K562 (cell line): ENCODE measurements around the gene FXYD1.
A peak's percentile ranks its signal among the peaks of the same experiment; 100 is the strongest.

Experiments
- ARNT ChIP-seq, 2 experiments: fragments of 450-650 bp; IDR thresholded peaks; 2 replicates each; pipeline ENCODE4 v1.6.1; 2016; ENCODE audit warnings: mild to moderate bottlenecking in 1 of 2
- BHLHE40 ChIP-seq: IDR thresholded peaks from 2 replicates; pipeline ENCODE4 v1.6.1; 2011; ENCODE audit warnings: low read length, improper control_type of control experiment
- GABPA ChIP-seq: fragments of 200-800 bp; sonication (Bioruptor generic); conservative IDR thresholded peaks from 2 replicates; pipeline ENCODE4 v1.6.1; 2016; ENCODE audit warnings: low read depth, missing genetic modification characterization, missing compliant biosample characterization
- GABPB2 ChIP-seq: fragments of 250-450 bp; sonication (Bioruptor Pico); conservative IDR thresholded peaks from 2 replicates; pipeline ENCODE4 v1.5.1; 2021; ENCODE audit warnings: mild to moderate bottlenecking
- POLR2A ChIP-seq: fragments of 450-650 bp; conservative IDR thresholded peaks from 2 replicates; pipeline ENCODE4 v1.6.1; 2016
- POLR2AphosphoS5 ChIP-seq: IDR thresholded peaks from 2 replicates; pipeline ENCODE4 v1.6.1; 2011; ENCODE audit warnings: mild to moderate bottlenecking, low read depth, low read length, moderate library complexity; ENCODE audit not compliant: control insufficient read depth, insufficient read depth
- RBM25 ChIP-seq: fragments of 200-400 bp; formaldehyde crosslinking; IDR thresholded peaks from 2 replicates; pipeline ENCODE4 v1.6.1; 2018; ENCODE audit warnings: low read length, low read depth, moderate library complexity; ENCODE audit not compliant: severe bottlenecking
- SMARCE1 ChIP-seq: fragments of 450-650 bp; IDR thresholded peaks from 2 replicates; pipeline ENCODE4 v1.7.1; 2016; ENCODE audit warnings: mild to moderate bottlenecking
- TAF15 ChIP-seq: fragments of 200-400 bp; formaldehyde crosslinking; IDR thresholded peaks from 2 replicates; pipeline ENCODE4 v1.6.1; 2017; ENCODE audit warnings: mild to moderate bottlenecking, low read depth, low read length, moderate library complexity
- TF ChIP-seq, protein P1 (sequence below): fragments of 450-650 bp; conservative IDR thresholded peaks from 2 replicates; pipeline ENCODE4 v1.6.1; 2016; ENCODE audit warnings: missing genetic modification characterization, low read depth, mild to moderate bottlenecking, control low read depth, missing compliant biosample characterization
- TF ChIP-seq, protein P2 (sequence below), 3 experiments: IDR thresholded peaks in 2 of 3; conservative IDR thresholded peaks in 1 of 3; 2 replicates each; pipeline ENCODE4 v1.5.1; 2011 to 2012; ENCODE audit warnings: low read length in 3 of 3, mild to moderate bottlenecking in 3 of 3, control low read depth in 2 of 3, improper control_type of control experiment in 1 of 3, inconsistent platforms in 1 of 3, low read depth in 1 of 3, mixed read lengths in 1 of 3, moderate library complexity in 1 of 3; ENCODE audit not compliant: insufficient read depth in 2 of 3
- TF ChIP-seq, protein P3 (sequence below), 2 experiments: fragments of 450-650 bp in 1 of 2; sonication (generic) in 1 of 2; formaldehyde crosslinking in 1 of 2; IDR thresholded peaks in 1 of 2; conservative IDR thresholded peaks in 1 of 2; 2 replicates each; pipeline versions ENCODE4 v1.6.1 to v1.8.1; 2016 to 2023; ENCODE audit warnings: mild to moderate bottlenecking in 2 of 2, moderate library complexity in 2 of 2, inconsistent platforms in 1 of 2, missing genetic modification reagents in 1 of 2

DNA sequence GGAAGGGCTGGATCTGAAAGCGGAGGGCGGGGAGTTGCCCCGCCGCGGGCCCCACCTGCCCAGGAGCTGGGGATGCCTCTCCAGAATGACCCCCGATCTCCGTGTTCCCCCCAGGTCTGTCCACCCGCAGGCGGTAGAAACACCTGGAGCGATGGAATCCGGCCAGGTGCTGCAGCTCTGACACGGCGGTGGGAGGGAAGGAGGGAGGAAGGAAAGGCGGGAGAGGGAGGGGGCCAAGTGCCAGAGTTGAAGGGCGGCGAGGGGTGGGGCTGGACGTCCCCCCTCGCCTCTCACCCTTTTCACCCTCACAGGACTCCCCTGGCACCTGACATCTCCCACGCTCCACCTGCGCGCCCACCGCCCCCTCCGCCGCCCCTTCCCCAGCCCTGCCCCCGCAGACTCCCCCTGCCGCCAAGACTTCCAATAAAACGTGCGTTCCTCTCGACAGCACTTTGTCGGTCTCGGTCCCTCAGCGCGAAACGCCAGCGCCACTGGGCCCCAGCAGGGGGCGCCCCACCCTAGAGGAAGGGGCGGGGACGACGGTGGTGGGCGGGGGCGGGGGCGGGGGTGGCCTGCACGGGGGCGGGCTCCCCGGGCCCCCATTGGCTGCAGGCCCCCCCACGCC is 4.1 kb downstream of the FXYD1 start:
- TF ChIP-seq BHLHE40, result 0 out of 2 replicates have a peak, but pooled peaks have one; percentile 35
- TF ChIP-seq, protein P1, sequence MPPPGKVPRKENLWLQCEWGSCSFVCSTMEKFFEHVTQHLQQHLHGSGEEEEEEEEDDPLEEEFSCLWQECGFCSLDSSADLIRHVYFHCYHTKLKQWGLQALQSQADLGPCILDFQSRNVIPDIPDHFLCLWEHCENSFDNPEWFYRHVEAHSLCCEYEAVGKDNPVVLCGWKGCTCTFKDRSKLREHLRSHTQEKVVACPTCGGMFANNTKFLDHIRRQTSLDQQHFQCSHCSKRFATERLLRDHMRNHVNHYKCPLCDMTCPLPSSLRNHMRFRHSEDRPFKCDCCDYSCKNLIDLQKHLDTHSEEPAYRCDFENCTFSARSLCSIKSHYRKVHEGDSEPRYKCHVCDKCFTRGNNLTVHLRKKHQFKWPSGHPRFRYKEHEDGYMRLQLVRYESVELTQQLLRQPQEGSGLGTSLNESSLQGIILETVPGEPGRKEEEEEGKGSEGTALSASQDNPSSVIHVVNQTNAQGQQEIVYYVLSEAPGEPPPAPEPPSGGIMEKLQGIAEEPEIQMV (tag), result no peak
- no peak for TF ChIP-seq POLR2A
- no peak for TF ChIP-seq SMARCE1
- no peak for TF ChIP-seq GABPB2
- no peak for TF ChIP-seq TAF15
- TF ChIP-seq GABPA (tag), result 0 out of 2 replicates have a peak, but pooled peaks have one; percentile 10
- TF ChIP-seq RBM25, result no peak
- TF ChIP-seq POLR2AphosphoS5, result no peak
- TF ChIP-seq, protein P2, sequence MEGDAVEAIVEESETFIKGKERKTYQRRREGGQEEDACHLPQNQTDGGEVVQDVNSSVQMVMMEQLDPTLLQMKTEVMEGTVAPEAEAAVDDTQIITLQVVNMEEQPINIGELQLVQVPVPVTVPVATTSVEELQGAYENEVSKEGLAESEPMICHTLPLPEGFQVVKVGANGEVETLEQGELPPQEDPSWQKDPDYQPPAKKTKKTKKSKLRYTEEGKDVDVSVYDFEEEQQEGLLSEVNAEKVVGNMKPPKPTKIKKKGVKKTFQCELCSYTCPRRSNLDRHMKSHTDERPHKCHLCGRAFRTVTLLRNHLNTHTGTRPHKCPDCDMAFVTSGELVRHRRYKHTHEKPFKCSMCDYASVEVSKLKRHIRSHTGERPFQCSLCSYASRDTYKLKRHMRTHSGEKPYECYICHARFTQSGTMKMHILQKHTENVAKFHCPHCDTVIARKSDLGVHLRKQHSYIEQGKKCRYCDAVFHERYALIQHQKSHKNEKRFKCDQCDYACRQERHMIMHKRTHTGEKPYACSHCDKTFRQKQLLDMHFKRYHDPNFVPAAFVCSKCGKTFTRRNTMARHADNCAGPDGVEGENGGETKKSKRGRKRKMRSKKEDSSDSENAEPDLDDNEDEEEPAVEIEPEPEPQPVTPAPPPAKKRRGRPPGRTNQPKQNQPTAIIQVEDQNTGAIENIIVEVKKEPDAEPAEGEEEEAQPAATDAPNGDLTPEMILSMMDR (IDR thresholded peaks at IDR 0.05 in 2 of 3, conservative IDR thresholded peaks at IDR 0.05 in 1 of 3; ENCODE audit: insufficient read depth in 2 of 3, low read depth in 1 of 3, low read length in 3 of 3), result peak in 2 of 3 experiments; percentile 58 to 78; a peak in 4 of 6 replicates
- TF ChIP-seq, protein P3, sequence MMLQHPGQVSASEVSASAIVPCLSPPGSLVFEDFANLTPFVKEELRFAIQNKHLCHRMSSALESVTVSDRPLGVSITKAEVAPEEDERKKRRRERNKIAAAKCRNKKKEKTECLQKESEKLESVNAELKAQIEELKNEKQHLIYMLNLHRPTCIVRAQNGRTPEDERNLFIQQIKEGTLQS (IDR thresholded peaks at IDR 0.05), result no peak
- TF ChIP-seq, protein P3 (CRISPR knock-in tag; conservative IDR thresholded peaks at IDR 0.05), result no peak
- TF ChIP-seq ARNT (IDR thresholded peaks at IDR 0.05), result no peak
